Ectodermal cell (in vitro differentiated cells): ENCODE results near the gene SLC6A6.

Source experiments
- H3K27ac ChIP-seq: 2 replicates; pipeline ENCODE4 v1.7.0; 2013; ENCODE audit warnings: mild to moderate bottlenecking, low read depth, low read length; ENCODE audit not compliant: insufficient read depth, poor library complexity, severe bottlenecking
- H3K27me3 ChIP-seq: 2 replicates; pipeline ENCODE4 v1.7.0; 2013; ENCODE audit warnings: mild to moderate bottlenecking, low read length; ENCODE audit not compliant: insufficient read depth, control insufficient read depth, poor library complexity, severe bottlenecking
- H3K36me3 ChIP-seq: one replicate; pipeline ENCODE4 v1.7.0; 2013; ENCODE audit warnings: low read length; ENCODE audit not compliant: control insufficient read depth, insufficient read depth
- H3K4me1 ChIP-seq: one replicate; pipeline ENCODE4 v1.7.0; 2013; ENCODE audit warnings: low read length; ENCODE audit not compliant: control insufficient read depth, insufficient read depth
- H3K4me3 ChIP-seq: 2 replicates; pipeline ENCODE4 v1.7.0; 2013; ENCODE audit warnings: low read depth, low read length, control low read depth; ENCODE audit not compliant: insufficient read depth
- H3K9me3 ChIP-seq: 2 replicates; pipeline ENCODE4 v1.7.0; 2013; ENCODE audit warnings: mild to moderate bottlenecking, low read length, moderate library complexity; ENCODE audit not compliant: control insufficient read depth
- WGBS, 2 experiments: methylation state at CpG; one replicate each; pipeline ENCODE4 v1.1.7; 2013; ENCODE audit warnings: missing lambda C conversion rate in 2 of 2; 5-methylcytosine and 5-hydroxymethylcytosine counted together

SLC6A6 gene

DNA sequence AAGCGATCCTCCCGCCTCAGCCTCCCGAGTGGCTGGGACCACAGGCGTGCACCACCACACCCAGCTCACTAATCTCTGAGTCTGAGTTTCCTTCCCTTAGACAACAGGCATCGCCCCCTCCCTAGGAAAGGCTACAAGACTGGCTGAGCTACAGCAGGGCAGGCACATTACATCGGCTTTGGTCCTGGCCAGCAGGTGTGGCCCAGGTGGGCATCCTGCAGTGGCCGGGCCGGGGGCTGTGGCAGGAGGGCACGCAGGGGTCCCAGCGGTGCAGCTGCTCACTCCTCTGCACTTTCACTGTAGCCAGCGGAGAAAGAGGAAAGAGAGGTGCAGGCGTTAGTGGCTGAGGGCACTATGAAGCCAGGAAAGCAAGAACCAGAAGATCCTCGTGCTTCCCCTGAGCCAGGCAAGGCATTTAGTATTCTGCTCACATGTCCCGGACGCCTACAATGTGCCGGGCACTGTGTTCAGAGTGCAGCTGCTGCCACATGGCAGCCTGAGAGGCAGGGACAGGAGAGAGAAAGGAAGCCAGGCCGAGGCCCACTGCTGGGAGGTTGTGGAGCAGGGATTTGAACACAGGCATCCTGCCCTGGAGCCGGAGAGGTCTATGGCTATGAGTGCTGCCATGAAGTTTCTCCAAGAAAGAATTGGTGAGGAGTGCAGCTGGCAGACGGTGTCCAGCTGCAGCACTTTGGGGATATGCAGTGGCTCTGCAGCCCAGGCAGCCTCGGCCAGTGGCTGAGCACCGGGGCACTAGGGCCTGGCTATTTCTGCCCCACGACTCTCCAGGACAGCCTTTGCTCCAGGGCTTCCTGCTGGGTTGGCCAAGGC is 115.4 kb downstream of the SLC6A6 start:
- H3K9me3 ChIP-seq, result no peaks in the 10 kb centered on the region
- WGBS, 2 experiments, result 85 to 88% methylated on average over 22 of the region's 22 CpGs
- no peaks in the 10 kb centered on the region for H3K27me3 ChIP-seq
- no peak overlapping the region for H3K4me3 ChIP-seq
- no peak overlapping the region for H3K27ac ChIP-seq
- no peaks in the 10 kb centered on the region for H3K4me1 ChIP-seq
- H3K36me3 ChIP-seq, result no peaks in the 10 kb centered on the region

DNA sequence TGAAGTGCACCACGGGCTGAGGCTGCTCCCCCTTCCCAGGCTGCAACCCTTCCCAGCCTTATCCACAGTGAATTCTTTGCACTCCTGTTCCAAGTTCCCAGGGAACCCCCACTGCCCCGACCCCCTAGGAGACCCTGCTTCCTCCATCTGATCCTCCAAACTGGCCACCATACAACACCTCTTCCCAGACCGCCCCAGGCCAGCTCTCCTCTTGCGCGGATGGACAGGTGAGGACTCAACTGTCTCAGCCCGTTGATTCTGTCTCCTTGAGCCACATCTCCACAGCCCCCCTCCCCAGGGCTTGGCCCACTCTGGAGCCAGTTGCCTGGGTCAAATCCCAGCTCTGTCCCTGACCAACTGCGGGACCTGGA is 116.0 kb downstream of the SLC6A6 start:
- Histone ChIP-seq H3K9me3 (no peaks in the 10 kb centered on the region), H3K36me3 (no peaks in the 10 kb centered on the region), H3K4me3 (no peak overlapping the region), H3K4me1 (no peaks in the 10 kb centered on the region), H3K27ac (no peak overlapping the region), H3K27me3 (no peaks in the 10 kb centered on the region)
- WGBS, 2 experiments, result 79 to 83% methylated on average over 7 of the region's 7 CpGs

DNA sequence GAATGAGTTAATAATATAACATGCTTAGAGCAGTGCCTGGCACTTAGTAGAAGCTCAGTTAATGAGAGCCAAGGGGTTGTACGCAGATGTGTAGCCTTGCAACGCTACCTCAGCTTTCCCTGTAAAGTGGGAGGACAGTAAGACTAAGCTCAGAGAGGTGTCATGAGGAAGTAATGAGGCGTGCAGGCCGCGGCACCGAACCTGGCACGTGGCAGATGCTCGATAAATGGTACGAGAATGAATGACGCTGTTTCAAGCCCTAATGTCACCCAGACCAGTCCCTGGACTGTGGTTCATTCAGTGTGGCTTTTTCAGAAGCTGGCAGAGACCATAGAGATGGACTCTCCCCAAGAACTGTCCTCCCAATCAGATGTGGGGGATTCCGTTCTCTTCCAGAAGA is 116.5 kb downstream of the SLC6A6 start:
- Histone ChIP-seq H3K9me3 (no peaks in the 10 kb centered on the region), H3K36me3 (no peaks in the 10 kb centered on the region), H3K4me3 (no peak overlapping the region), H3K4me1 (no peaks in the 10 kb centered on the region), H3K27me3 (no peaks in the 10 kb centered on the region), H3K27ac (no peak overlapping the region)
- 95 to 96% methylated on average over 11 of the region's 11 CpGs for WGBS, 2 experiments

DNA sequence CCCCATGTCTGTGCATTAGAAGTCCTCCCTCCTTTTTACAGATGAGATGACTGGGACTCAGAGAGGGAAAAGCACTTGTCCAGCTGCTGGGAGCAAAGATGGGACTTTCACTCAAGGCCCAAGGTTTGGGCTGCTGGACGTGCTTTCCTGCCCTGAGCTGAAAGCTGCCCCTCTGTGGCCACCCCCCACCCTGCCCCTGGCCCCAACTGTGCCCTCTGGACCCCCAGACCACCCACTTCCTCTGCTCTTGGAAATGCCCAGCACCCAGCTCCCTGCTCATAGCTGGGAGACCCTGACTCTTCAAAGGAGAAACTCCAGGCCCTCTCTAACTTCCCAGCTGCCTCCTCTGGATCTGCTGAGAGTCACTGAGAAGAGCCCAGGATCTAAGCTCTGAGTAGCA is 117.0 kb downstream of the SLC6A6 start:
- no peak overlapping the region for H3K4me3 ChIP-seq
- no peak overlapping the region for H3K27ac ChIP-seq
- H3K4me1 ChIP-seq, result no peaks in the 10 kb centered on the region
- no peaks in the 10 kb centered on the region for H3K9me3 ChIP-seq
- 81 to 84% methylated on average over 1 of the region's 1 CpG for WGBS, 2 experiments
- H3K27me3 ChIP-seq, result no peaks in the 10 kb centered on the region
- H3K36me3 ChIP-seq, result no peaks in the 10 kb centered on the region

DNA sequence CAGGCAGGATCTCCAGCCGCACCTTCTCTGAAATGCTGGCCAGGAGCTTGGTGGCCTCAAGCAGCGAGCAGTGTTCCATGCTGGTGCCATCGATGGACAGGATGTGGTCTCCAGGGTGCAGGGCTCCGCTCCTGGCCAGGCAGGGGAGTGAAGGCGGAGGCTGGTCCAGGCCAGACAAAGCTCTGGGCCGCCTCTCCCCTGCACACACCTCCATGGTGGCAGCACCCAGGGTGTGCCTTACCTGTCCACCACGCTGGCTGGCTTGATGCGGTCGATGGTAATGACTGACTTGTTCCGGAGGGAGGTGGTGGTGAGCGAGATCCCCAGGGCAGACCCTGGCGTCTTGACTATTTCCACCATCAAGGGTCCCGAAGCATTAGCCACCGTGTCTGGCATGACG is 117.7 kb downstream of the SLC6A6 start:
- Histone ChIP-seq H3K27me3 (no peaks in the 10 kb centered on the region), H3K27ac (no peak overlapping the region), H3K36me3 (no peaks in the 10 kb centered on the region), H3K4me1 (no peaks in the 10 kb centered on the region), H3K9me3 (no peaks in the 10 kb centered on the region), H3K4me3 (no peak overlapping the region)
- WGBS, 2 experiments, result 87 to 89% methylated on average over 15 of the region's 15 CpGs

DNA sequence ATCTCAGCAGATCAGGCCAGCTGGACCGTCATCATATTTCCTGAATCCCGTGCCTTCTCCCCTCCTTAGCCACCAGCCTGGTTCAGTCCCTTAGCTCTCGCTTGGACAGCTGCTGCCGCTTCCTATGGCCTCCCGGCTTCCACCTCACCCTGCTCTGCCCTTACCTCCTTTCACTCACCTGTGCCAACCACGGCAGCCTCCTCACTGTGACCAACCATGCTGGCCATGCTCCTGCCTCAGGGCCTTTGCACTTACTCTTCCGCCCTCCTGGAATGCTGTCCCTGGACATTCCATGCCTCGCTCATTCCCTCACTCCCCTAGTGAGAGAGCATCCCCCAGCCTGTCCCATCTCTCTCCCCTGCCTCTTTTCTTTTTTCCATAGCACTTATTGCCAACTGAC is 118.6 kb downstream of the SLC6A6 start:
- Histone ChIP-seq H3K27me3 (no peaks in the 10 kb centered on the region), H3K4me1 (no peaks in the 10 kb centered on the region)
- WGBS, 2 experiments, result 91 to 93% methylated on average over 8 of the region's 8 CpGs

DNA sequence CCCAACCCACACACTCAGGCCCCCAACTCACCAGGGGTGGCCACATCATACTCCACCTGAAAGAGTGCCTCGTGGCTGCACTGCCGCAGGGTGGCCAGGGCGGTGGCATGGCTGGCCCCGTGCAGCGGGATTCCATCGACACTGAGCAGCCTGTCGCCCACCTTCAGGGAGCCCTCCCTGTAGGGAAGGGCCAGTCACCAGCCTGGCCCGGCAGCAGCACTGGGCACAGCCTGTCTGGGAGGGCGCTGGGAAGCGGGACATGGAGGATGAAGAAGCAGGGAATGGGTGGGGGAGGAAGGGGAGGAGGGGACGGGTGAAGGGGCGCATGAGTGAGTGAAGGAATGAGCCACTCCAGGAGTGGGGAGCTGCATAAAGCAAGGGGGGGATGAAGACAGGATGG is 119.2 kb downstream of the SLC6A6 start:
- Histone ChIP-seq H3K27me3 (no peaks in the 10 kb centered on the region), H3K36me3 (no peaks in the 10 kb centered on the region), H3K9me3 (no peaks in the 10 kb centered on the region), H3K4me3 (no peak overlapping the region), H3K4me1 (no peaks in the 10 kb centered on the region), H3K27ac (no peak overlapping the region)
- WGBS, 2 experiments, result 88 to 92% methylated on average over 12 of the region's 12 CpGs

More for the DNA sequence above, 118.6 kb downstream of the SLC6A6 start:
- Histone ChIP-seq H3K27ac (no peak overlapping the region), H3K36me3 (no peaks in the 10 kb centered on the region), H3K4me3 (no peak overlapping the region), H3K9me3 (no peaks in the 10 kb centered on the region)

DNA sequence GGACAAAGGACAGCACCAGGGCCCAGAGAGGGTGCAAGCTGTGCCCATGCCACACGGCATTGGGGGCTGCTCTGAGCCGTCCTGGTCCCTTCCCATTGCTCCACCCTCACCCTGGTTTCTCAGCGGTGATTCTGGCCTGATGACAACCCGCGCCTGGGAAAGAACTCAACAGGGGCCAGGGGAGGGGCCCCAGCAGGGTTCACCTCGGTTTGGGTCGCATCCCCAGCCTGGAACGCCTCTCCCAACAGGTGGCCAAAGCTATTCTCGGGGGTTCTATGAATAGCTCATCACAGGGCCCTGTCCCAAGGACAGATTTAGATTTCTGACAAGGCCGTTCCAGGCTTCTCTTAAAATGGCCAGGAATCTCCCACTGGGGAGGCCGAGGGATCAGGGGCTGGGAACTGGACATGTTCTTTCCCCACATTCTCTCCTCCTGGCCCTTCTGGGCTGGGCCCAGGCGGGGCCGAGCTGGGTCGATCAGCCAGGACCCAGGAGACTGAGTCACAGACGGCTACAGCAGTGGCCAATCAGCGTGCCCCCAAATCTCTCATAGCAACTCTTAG is 119.8 kb downstream of the SLC6A6 start:
- H3K27ac ChIP-seq, result no peak overlapping the region

DNA sequence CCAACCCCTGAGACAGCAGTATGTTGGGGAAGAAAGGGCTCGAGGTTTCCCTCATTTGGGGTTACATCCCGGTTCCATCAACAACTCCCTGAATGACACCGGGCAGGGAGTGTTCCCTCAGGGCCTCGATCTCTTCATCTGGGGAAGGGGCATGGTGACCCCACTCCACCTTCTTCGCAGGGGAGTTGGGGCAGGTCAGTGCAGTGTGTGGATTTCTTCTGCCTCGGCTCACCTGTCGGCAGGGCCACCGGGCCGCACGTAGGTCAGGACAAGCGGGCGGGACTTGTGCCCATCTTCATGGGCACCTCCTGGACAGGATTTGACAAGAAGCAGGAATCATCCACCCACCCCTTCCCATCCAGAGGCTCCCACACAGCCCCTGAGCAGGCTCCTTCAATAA is 120.4 kb downstream of the SLC6A6 start:
- 95% methylated on average over 12 of the region's 12 CpGs for WGBS, 2 experiments
- H3K4me1 ChIP-seq, result no peaks in the 10 kb centered on the region
- H3K27ac ChIP-seq, result no peak overlapping the region
- H3K9me3 ChIP-seq, result no peaks in the 10 kb centered on the region
- no peaks in the 10 kb centered on the region for H3K36me3 ChIP-seq
- no peak overlapping the region for H3K4me3 ChIP-seq
- no peaks in the 10 kb centered on the region for H3K27me3 ChIP-seq

More for the DNA sequence above, 119.8 kb downstream of the SLC6A6 start:
- Histone ChIP-seq H3K4me1 (no peaks in the 10 kb centered on the region), H3K9me3 (no peaks in the 10 kb centered on the region), H3K36me3 (no peaks in the 10 kb centered on the region), H3K4me3 (no peak overlapping the region), H3K27me3 (no peaks in the 10 kb centered on the region)
- WGBS, 2 experiments, result 66% methylated on average over 16 of the region's 16 CpGs

DNA sequence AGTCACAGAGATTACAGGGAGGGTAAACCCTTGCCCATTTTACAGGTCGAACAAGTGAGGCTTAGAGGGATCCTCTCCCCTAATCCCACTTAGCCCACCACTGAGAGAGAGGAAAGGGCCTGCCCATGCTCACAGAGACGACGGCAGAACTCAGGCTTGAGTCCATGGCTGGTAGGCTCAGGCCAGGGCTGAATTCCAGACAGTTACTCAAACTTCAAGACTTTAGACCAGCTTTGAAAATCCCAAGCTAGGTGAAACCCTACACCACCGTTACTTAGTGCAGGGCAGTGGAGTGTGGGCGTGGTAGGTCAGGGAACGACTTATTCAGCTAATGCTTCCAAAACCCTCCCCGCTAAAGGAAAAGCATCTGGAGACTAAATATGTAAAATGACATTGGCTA is 121.4 kb downstream of the SLC6A6 start:
- 66 to 69% methylated on average over 7 of the region's 7 CpGs for WGBS, 2 experiments

More for the DNA sequence above, 121.4 kb downstream of the SLC6A6 start:
- Histone ChIP-seq H3K4me3 (no peak overlapping the region), H3K36me3 (no peaks in the 10 kb centered on the region), H3K9me3 (no peaks in the 10 kb centered on the region), H3K27ac (no peak overlapping the region), H3K27me3 (no peaks in the 10 kb centered on the region), H3K4me1 (no peaks in the 10 kb centered on the region)
